HepG2 (cell line): ENCODE measurements around the gene ATP1A1. TPM values are rescaled to one million over a fixed set of nuclear protein-coding genes. Genes with fewer than 3 reads are reported as not detected.
A peak's percentile ranks its signal among the peaks of the same experiment; 100 is the strongest.

Source experiments
- ATAC-seq: fragments of 200-7000 bp; cut with Tn5 transposase; 3 replicates; pipeline ENCODE4 v1.9.1; 2020; ENCODE audit warnings: mild to moderate bottlenecking, moderate library complexity
- BruUV-seq: library from RNA; stranded (reverse); fragments of 400-500 nt; replicated peaks from 2 replicates; lab custom pipeline; 2021; lab: Mats Ljungman, UMichigan
- CTCF ChIA-PET: fragments of 300-600 bp; formaldehyde crosslinking; extraction: SDS; loops from one replicate; lab custom pipeline; 2021; ENCODE audit warnings: low total read pairs, inconsistent platforms, low intra/inter-chr PET ratio; lab: Yijun Ruan, JAX
- POLR2A ChIA-PET: fragments of 350-600 bp; sonication (Branson Sonifier 250); formaldehyde crosslinking; loops from one replicate; lab custom pipeline; 2020; ENCODE audit warnings: antibody characterized with exemption, inconsistent platforms; lab: Yijun Ruan, JAX
- DNase-seq: peaks from one replicate; pipeline ENCODE4 v3.0.0-alpha.2; 2015; ENCODE audit warnings: low spot score
- FAIRE-seq: peaks from 3 replicates; lab custom pipeline; 2011; peaks lifted over from hg19 to GRCh38; lab: Jason Lieb, UNC
- H2AFZ ChIP-seq: one replicate; pipeline ENCODE4 v1.6.1; 2011; ENCODE audit warnings: low read length, inconsistent platforms
- H3K27ac ChIP-seq: fragments of 300-600 bp; 3 replicates; pipeline ENCODE4 v1.8.0; 2011; ENCODE audit warnings: mixed run types, mild to moderate bottlenecking, mixed read lengths, low read length, inconsistent platforms; ENCODE audit not compliant: insufficient read depth; ENCODE audit errors: extremely low read length
- H3K27me3 ChIP-seq, 2 experiments: fragments of 200-600 bp in 1 of 2; 2 replicates in 1 of 2; 3 replicates in 1 of 2; pipeline versions ENCODE4 v1.6.0 to v1.8.0; 2011; ENCODE audit warnings: low read length in 2 of 2, mild to moderate bottlenecking in 2 of 2, moderate library complexity in 2 of 2, inconsistent platforms in 1 of 2; ENCODE audit not compliant: insufficient read depth in 2 of 2, control insufficient read depth in 1 of 2
- H3K36me3 ChIP-seq, 2 experiments: fragments of 200-600 bp in 1 of 2; replicated peaks in 1 of 2; 2 replicates in 1 of 2; 3 replicates in 1 of 2; pipeline versions ENCODE4 v1.5.1 to v1.8.0; 2011; ENCODE audit warnings: low read length in 2 of 2, inconsistent platforms in 1 of 2; ENCODE audit not compliant: insufficient read depth in 2 of 2, control insufficient read depth in 1 of 2
- H3K4me1 ChIP-seq: 2 replicates; pipeline ENCODE4 v1.5.1; 2012; ENCODE audit warnings: low read length, inconsistent platforms; ENCODE audit not compliant: insufficient read depth
- H3K4me2 ChIP-seq: 2 replicates; pipeline ENCODE4 v1.6.0; 2011; ENCODE audit warnings: low read depth, low read length, inconsistent platforms
- H3K4me3 ChIP-seq, 3 experiments: fragments of 200-600 bp in 1 of 3; sonication (generic), shearing (Covaris generic) in 1 of 3; replicated peaks in 1 of 3; 2 replicates each; pipeline ENCODE4 v1.5.1; 2011 to 2016; ENCODE audit warnings: low read length in 3 of 3, inconsistent platforms in 2 of 3, low read depth in 2 of 3, mild to moderate bottlenecking in 2 of 3, control low read depth in 1 of 3, mixed read lengths in 1 of 3; ENCODE audit not compliant: insufficient read depth in 1 of 3
- H3K79me2 ChIP-seq: one replicate; pipeline ENCODE4 v1.6.1; 2011; ENCODE audit warnings: low read length, inconsistent platforms; ENCODE audit not compliant: insufficient read depth
- H3K9ac ChIP-seq: 2 replicates; pipeline ENCODE4 v1.6.0; 2011; ENCODE audit warnings: mild to moderate bottlenecking, low read depth, low read length, inconsistent platforms; ENCODE audit not compliant: insufficient read depth
- H3K9me3 ChIP-seq: 2 replicates; pipeline ENCODE4 v1.5.1; 2012; ENCODE audit warnings: mild to moderate bottlenecking, low read length
- H4K20me1 ChIP-seq: 2 replicates; pipeline ENCODE4 v1.6.0; 2011; ENCODE audit warnings: inconsistent platforms, mild to moderate bottlenecking, low read length, moderate library complexity; ENCODE audit not compliant: insufficient read depth
- ARID5B ChIP-seq: IDR thresholded peaks from 2 replicates; pipeline ENCODE4 v1.4.0; 2020; ENCODE audit warnings: mild to moderate bottlenecking, missing genetic modification reagents
- ATF5 ChIP-seq: sonication (generic); formaldehyde crosslinking; IDR thresholded peaks from 2 replicates; pipeline ENCODE4 v1.4.0; 2020; ENCODE audit warnings: mild to moderate bottlenecking, low read depth, missing genetic modification reagents
- BRCA1 ChIP-seq: sonication (generic); formaldehyde crosslinking; IDR thresholded peaks from 2 replicates; pipeline ENCODE4 v1.4.0; 2020; ENCODE audit warnings: missing genetic modification reagents
- ELF1 ChIP-seq: sonication (generic); formaldehyde crosslinking; IDR thresholded peaks from 2 replicates; pipeline ENCODE4 v1.4.0; 2020; ENCODE audit warnings: missing genetic modification reagents
- MAFF ChIP-seq: IDR thresholded peaks from 2 replicates; pipeline ENCODE4 v1.6.1; 2011; ENCODE audit warnings: low read depth, low read length, improper control_type of control experiment
- MXI1 ChIP-seq: IDR thresholded peaks from 3 replicates; pipeline ENCODE4 v1.6.1; 2012; ENCODE audit warnings: low read depth, low read length, inconsistent platforms, borderline replicate concordance
- TCF7 ChIP-seq: sonication (generic); IDR thresholded peaks from 2 replicates; pipeline ENCODE4 v1.6.1; 2016; ENCODE audit warnings: antibody characterized with exemption, low read depth
- UBTF ChIP-seq: sonication (generic); formaldehyde crosslinking; IDR thresholded peaks from 2 replicates; pipeline ENCODE4 v1.4.0; 2020; ENCODE audit warnings: mild to moderate bottlenecking, missing genetic modification reagents
- ZC3H4 ChIP-seq: sonication (generic); formaldehyde crosslinking; IDR thresholded peaks from 2 replicates; pipeline ENCODE4 v1.4.0; 2020; ENCODE audit warnings: missing genetic modification reagents, borderline replicate concordance
- ZFP36 ChIP-seq: fragments of 150-350 bp; IDR thresholded peaks from 2 replicates; pipeline ENCODE4 v1.6.1; 2018; ENCODE audit warnings: borderline replicate concordance, low read length, low read depth; ENCODE audit not compliant: partially characterized antibody
- ZFP41 ChIP-seq: sonication (generic); formaldehyde crosslinking; IDR thresholded peaks from 2 replicates; pipeline ENCODE4 v1.4.0; 2020; ENCODE audit warnings: mild to moderate bottlenecking, missing genetic modification reagents, borderline replicate concordance
- ZNF24 ChIP-seq: fragments of 450-650 bp; IDR thresholded peaks from 2 replicates; pipeline ENCODE4 v1.6.1; 2017; ENCODE audit warnings: antibody characterized with exemption, mild to moderate bottlenecking
- ZNF264 ChIP-seq: sonication (generic); formaldehyde crosslinking; IDR thresholded peaks from 2 replicates; pipeline ENCODE4 v1.4.0; 2020; ENCODE audit warnings: missing genetic modification reagents
- ZNF329 ChIP-seq: sonication (generic); formaldehyde crosslinking; IDR thresholded peaks from 2 replicates; pipeline ENCODE4 v1.9.0; 2021; ENCODE audit warnings: low read depth, mild to moderate bottlenecking, missing genetic modification reagents
- ZNF543 ChIP-seq: sonication (generic); formaldehyde crosslinking; IDR thresholded peaks from 2 replicates; pipeline ENCODE4 v1.4.0; 2020; ENCODE audit warnings: mild to moderate bottlenecking, missing genetic modification reagents
- ZNF652 ChIP-seq: IDR thresholded peaks from 2 replicates; pipeline ENCODE4 v1.6.1; 2016; ENCODE audit warnings: low read depth, borderline replicate concordance
- WGBS: methylation state at CpG from one replicate; pipeline ENCODE4 v1.1.6; 2017; ENCODE audit warnings: low lambda C conversion rate; 5-methylcytosine and 5-hydroxymethylcytosine counted together
- in situ Hi-C: cut with HindIII; loops from 2 replicates; pipeline ENCODE4 v1.10.0; 2017; ENCODE audit warnings: low pct_unique_long_range_greater_than_20kb; ENCODE audit not compliant: extremely low pct_ligation_motif_present
- intact Hi-C: fragments of 100-400 bp; cut with micrococcal nuclease; formaldehyde crosslinking; loops from one replicate; pipeline ENCODE4 v1.10.0; 2022; ENCODE audit not compliant: unreplicated experiment
- polyA plus RNA-seq, 8 experiments: library from polyadenylated mRNA; depleted of rRNA in 3 of 8; stranded (reverse) in 7 of 8; unstranded in 1 of 8; fragments of >200 nt; fragmentation: Illumina TruSeq in 4 of 8; extraction: Trizol in 4 of 8; gene quantifications; 2 replicates each; pipeline versions ENCODE4 v1.2.1 to v1.2.3, GENCODE V29; 2011 to 2016; ENCODE audit warnings: low read depth in 4 of 8, missing spikeins in 1 of 8, mixed read lengths in 1 of 8; ENCODE audit not compliant: insufficient read depth in 1 of 8
- total RNA-seq, 5 experiments: library from RNA; depleted of rRNA; stranded (reverse); fragments of >200 nt; fragmentation: Illumina TruSeq; extraction: Trizol; gene quantifications; 2 replicates each; pipeline ENCODE4 v1.2.3, GENCODE V29; 2016; ENCODE audit warnings: low read depth in 1 of 5

Gene ATP1A1
- total and polyA plus RNA-seq, 2 of the 13 experiments (the other 11 are each of a cell fraction or from before 2014, with no cell fraction given) = 280 to 705 TPM

GRCh38 chr1:116429821-116430374, 56.9 kb downstream of the ATP1A1 start:
- Histone ChIP-seq H3K4me3 (no peak overlapping the region), H3K79me2 (no peaks in the 10 kb centered on the region), H3K27ac (no peak overlapping the region), H4K20me1 (no peaks in the 10 kb centered on the region), H3K4me1 (peaks cover 56% of the 10 kb centered on the region), H3K9me3 (no peaks in the 10 kb centered on the region), H2AFZ (no peak overlapping the region), H3K36me3 (no peaks in the 10 kb centered on the region), H3K4me2 (no peak overlapping the region), H3K27me3 (no peaks in the 10 kb centered on the region), H3K9ac (no peak overlapping the region)
- CTCF ChIA-PET = no interaction called here
- WGBS = 67% methylated on average over 2 of the region's 2 CpGs
- FAIRE-seq = no peak
- intact Hi-C loops (no loop called here), in situ Hi-C loops (no loop called here)
- no TSS peak for BruUV-seq
- no peak for DNase-seq
- POLR2A ChIA-PET = interaction anchor here (4.5 kb wide), 1 partner anchor 12 kb away, joined by 37 read pairs; no protein-coding TSS in a partner anchor
- ATAC-seq = no peak
- TF ChIP-seq ZNF264 (no peak), ZFP36 (no peak), BRCA1 (CRISPR knock-in tag) (no peak), MAFF (no peak), ELF1 (CRISPR knock-in tag) (no peak), UBTF (CRISPR knock-in tag) (no peak), ZNF543 (CRISPR knock-in tag) (no peak), ZNF24 (peak; percentile 64; the same call in 1 of the 2 replicates), ATF5 (CRISPR knock-in tag) (no peak), ARID5B (CRISPR knock-in tag) (0 out of 2 replicates have a peak, but pooled peaks have one; percentile 30), ZC3H4 (CRISPR knock-in tag) (no peak), ZNF329 (no peak), MXI1 (no peak), ZFP41 (CRISPR knock-in tag) (no peak), ZNF652 (CRISPR knock-in tag) (no peak), TCF7 (no peak)
